NB4 (cell line): ENCODE measurements around the gene CCDC170.

Source experiments
- CTCF ChIP-seq: IDR thresholded peaks from one replicate; pipeline ENCODE4 v1.5.1; 2012; ENCODE audit warnings: low read depth, low read length
- MAX ChIP-seq: IDR thresholded peaks from 2 replicates; pipeline ENCODE4 v1.6.1; 2011; ENCODE audit warnings: low read depth, low read length
- POLR2A ChIP-seq: IDR thresholded peaks from 2 replicates; pipeline ENCODE4 v1.6.1; 2011; ENCODE audit warnings: mild to moderate bottlenecking; ENCODE audit not compliant: insufficient read length; ENCODE audit errors: extremely low read depth

GRCh38 chr6:151614630-151615029 lies 120.8 kb downstream of the CCDC170 start:
- TF ChIP-seq CTCF (no peak), POLR2A (no peak), MAX (no peak)
